SH-SY5Y (cell line): ENCODE data around the gene FOXP4.

Experiments
- GATA2 ChIP-seq: IDR thresholded peaks from 2 replicates; pipeline ENCODE4 v1.6.1; 2011; ENCODE audit warnings: mild to moderate bottlenecking, low read depth, low read length
- GATA3 ChIP-seq: IDR thresholded peaks from 2 replicates; pipeline ENCODE4 v1.6.1; 2011; ENCODE audit warnings: low read depth, mild to moderate bottlenecking, low read length, moderate library complexity

- TF ChIP-seq GATA2 (no peak), GATA3 (no peak)
These were observed 25.0 kb downstream of the FOXP4 start for GRCh38 chr6:41571021-41571780.
